Parathyroid adenoma (tissue), 2 donors: ENCODE data around the gene LAT.

ENCODE experiments used
- H2AFZ ChIP-seq: fragments of 300-600 bp; sonication (generic); one replicate; pipeline ENCODE4 v1.7.0; 2017; ENCODE audit warnings: antibody characterized with exemption, mild to moderate bottlenecking
- H3K27ac ChIP-seq: fragments of 300-600 bp; sonication (generic); one replicate; pipeline ENCODE4 v1.7.0; 2017
- H3K27me3 ChIP-seq: fragments of 300-600 bp; sonication (generic); one replicate; pipeline ENCODE4 v1.7.0; 2017; ENCODE audit warnings: low read length; ENCODE audit not compliant: control insufficient read depth, insufficient read depth
- H3K36me3 ChIP-seq: fragments of 300-600 bp; sonication (generic); one replicate; pipeline ENCODE4 v1.7.0; 2017; ENCODE audit warnings: low read length; ENCODE audit not compliant: control insufficient read depth, insufficient read depth
- H3K4me1 ChIP-seq: fragments of 300-600 bp; sonication (generic); one replicate; pipeline ENCODE4 v1.7.0; 2017; ENCODE audit warnings: control low read depth
- H3K4me2 ChIP-seq: fragments of 300-600 bp; sonication (generic); one replicate; pipeline ENCODE4 v1.7.0; 2017; ENCODE audit warnings: low read length
- H3K4me3 ChIP-seq: fragments of 300-600 bp; sonication (generic); one replicate; pipeline ENCODE4 v1.7.0; 2017; ENCODE audit warnings: low read depth, low read length
- H3K79me2 ChIP-seq: fragments of 300-600 bp; sonication (generic); one replicate; pipeline ENCODE4 v1.7.0; 2017; ENCODE audit warnings: control low read depth
- H3K9ac ChIP-seq: fragments of 300-600 bp; sonication (generic); one replicate; pipeline ENCODE4 v1.7.0; 2017; ENCODE audit warnings: mild to moderate bottlenecking
- H3K9me3 ChIP-seq: fragments of 300-600 bp; sonication (generic); one replicate; pipeline ENCODE4 v1.7.0; 2017; ENCODE audit warnings: low read length; ENCODE audit not compliant: control insufficient read depth
- TF ChIP-seq, protein P1 (sequence below): fragments of 300-600 bp; sonication (generic); IDR thresholded peaks from one replicate; pipeline ENCODE4 v1.7.0; 2017; ENCODE audit warnings: antibody characterized with exemption, mild to moderate bottlenecking
- donor health status: primary hyperparathyroidism.

The LAT gene

DNA sequence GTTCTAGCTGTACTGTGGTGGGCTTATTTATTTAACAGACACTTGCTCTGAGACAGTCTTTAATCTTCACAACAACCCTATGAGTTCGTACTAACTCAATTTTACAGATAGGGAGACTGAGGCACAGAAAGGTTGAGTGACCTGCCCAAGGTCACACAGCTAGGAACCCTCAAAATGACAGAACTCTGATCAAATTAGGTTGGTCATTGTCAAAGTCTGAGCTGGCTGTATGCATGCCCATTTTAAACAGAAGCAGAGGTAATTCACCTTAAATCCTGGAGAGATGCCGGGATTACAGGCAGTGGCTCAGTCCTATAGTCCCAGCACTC is 24.9 kb downstream of the LAT start:
- H3K9me3 ChIP-seq = no peaks in the 10 kb centered on the region
- no peak overlapping the region for H3K9ac ChIP-seq
- H3K27ac ChIP-seq = no peak overlapping the region
- H3K4me2 ChIP-seq = no peak overlapping the region
- H3K36me3 ChIP-seq = no peaks in the 10 kb centered on the region
- no peak overlapping the region for H2AFZ ChIP-seq
- TF ChIP-seq, protein P1, sequence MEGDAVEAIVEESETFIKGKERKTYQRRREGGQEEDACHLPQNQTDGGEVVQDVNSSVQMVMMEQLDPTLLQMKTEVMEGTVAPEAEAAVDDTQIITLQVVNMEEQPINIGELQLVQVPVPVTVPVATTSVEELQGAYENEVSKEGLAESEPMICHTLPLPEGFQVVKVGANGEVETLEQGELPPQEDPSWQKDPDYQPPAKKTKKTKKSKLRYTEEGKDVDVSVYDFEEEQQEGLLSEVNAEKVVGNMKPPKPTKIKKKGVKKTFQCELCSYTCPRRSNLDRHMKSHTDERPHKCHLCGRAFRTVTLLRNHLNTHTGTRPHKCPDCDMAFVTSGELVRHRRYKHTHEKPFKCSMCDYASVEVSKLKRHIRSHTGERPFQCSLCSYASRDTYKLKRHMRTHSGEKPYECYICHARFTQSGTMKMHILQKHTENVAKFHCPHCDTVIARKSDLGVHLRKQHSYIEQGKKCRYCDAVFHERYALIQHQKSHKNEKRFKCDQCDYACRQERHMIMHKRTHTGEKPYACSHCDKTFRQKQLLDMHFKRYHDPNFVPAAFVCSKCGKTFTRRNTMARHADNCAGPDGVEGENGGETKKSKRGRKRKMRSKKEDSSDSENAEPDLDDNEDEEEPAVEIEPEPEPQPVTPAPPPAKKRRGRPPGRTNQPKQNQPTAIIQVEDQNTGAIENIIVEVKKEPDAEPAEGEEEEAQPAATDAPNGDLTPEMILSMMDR = no peak
- no peaks in the 10 kb centered on the region for H3K27me3 ChIP-seq
- H3K79me2 ChIP-seq = no peaks in the 10 kb centered on the region
- H3K4me3 ChIP-seq = no peak overlapping the region
- no peaks in the 10 kb centered on the region for H3K4me1 ChIP-seq

DNA sequence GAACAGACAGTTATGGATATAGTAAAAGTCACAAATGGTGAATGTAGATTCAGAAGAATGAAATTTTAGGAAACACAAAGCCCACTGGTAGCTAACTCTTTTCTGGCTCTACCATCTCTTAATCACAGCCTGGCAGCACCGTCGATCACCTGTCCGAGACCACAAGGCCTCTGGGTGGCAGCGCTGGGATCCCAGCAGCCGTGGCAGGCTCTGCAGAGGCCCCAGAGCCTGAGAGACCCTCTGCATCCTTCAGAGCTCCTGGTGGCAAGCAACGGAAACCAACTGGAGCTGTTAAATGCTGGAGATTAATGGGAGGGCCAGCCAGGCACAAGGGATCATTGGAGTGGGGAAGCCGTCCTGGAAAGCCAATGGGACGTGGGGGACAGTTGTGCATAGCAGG is 26.3 kb downstream of the LAT start:
- no peak overlapping the region for H3K9ac ChIP-seq
- H3K36me3 ChIP-seq = no peaks in the 10 kb centered on the region
- H2AFZ ChIP-seq = no peak overlapping the region
- no peak overlapping the region for H3K4me3 ChIP-seq
- H3K27me3 ChIP-seq = no peaks in the 10 kb centered on the region
- TF ChIP-seq, protein P1 = no peak
- H3K79me2 ChIP-seq = no peaks in the 10 kb centered on the region
- H3K9me3 ChIP-seq = no peaks in the 10 kb centered on the region
- H3K4me1 ChIP-seq = no peaks in the 10 kb centered on the region
- no peak overlapping the region for H3K27ac ChIP-seq
- H3K4me2 ChIP-seq = no peak overlapping the region

DNA sequence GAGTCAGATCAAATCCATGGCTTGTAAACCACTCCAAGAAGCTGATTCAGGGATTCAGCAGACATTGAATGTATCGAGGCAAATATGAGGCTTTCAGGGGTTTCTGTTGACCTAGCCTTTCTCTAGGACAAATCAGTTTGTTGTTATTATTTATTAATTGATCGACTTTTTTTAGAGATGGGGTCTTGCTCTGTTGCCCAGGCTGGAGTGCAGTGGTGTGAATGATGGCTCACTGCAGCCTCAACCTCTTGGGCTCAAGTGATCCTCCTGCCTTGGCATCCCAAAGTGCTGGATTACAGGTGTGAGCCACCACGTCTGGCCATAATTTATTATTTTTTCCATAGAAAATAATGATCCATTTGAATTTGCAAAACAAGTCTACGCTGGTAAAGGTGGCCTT is 27.0 kb downstream of the LAT start:
- no peak overlapping the region for H3K4me3 ChIP-seq
- H3K79me2 ChIP-seq = no peaks in the 10 kb centered on the region
- H2AFZ ChIP-seq = no peak overlapping the region
- H3K9me3 ChIP-seq = no peaks in the 10 kb centered on the region
- H3K27me3 ChIP-seq = no peaks in the 10 kb centered on the region
- H3K36me3 ChIP-seq = no peaks in the 10 kb centered on the region
- H3K27ac ChIP-seq = no peak overlapping the region
- TF ChIP-seq, protein P1 = no peak
- H3K4me1 ChIP-seq = no peaks in the 10 kb centered on the region
- H3K4me2 ChIP-seq = no peak overlapping the region
- no peak overlapping the region for H3K9ac ChIP-seq

DNA sequence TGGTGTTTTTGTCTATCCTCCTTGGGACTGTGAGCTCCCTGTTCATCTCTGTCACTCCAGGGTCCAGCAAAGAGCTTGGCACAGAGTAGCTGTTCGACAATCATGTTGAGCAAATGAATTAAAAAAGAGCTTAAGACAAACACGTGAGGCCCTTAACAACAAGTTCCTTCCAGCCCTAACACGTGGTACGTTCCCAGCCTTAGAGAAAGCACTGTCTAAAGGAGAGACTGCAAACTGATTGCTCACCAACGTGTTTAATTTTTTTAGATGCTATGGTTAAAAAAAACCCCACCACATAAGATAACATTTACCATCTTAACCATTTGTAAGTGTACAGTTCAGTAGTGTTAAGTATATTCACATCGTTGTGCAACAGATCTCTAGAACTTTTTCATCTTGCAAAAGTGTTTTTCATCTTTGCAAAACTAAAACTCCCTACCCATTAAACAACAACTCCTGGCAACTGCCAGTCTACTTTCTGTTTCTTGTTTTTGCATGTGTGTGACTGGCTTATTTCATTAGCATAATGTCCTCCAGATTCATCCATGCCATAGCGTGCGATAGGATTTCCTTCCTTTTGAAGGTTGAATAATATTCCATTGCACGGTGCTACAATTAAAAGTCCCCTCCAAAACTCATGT is 28.2 kb downstream of the LAT start:
- TF ChIP-seq, protein P1 = no peak
- H3K27ac ChIP-seq = no peak overlapping the region

DNA sequence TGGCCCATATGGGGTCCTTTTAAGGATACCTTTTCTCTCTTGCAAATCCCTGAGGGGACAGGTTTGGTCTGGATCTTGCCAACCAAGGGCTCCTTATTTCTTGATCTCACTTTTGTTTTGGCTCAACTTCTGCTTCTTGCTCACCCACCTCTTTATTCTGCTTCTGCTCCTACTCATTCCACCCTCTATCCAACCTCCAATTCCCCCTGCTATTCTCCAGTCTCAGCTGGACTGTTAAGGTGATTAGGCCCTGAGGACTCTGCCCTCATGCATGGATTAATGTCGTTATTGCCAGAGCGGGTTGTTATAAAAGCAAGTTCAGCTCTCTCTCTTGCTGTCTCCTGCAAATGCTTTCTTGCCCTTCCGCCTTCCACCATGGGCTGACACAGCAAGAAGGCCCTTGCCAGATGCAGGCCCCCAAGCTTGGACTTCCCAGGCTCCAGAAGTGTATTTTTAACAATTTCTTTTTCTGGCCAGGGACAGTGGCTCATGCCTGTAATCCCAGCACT is 29.8 kb downstream of the LAT start:
- no peaks in the 10 kb centered on the region for H3K27me3 ChIP-seq
- no peaks in the 10 kb centered on the region for H3K9me3 ChIP-seq
- no peak overlapping the region for H3K9ac ChIP-seq
- no peaks in the 10 kb centered on the region for H3K36me3 ChIP-seq
- H3K27ac ChIP-seq = no peak overlapping the region
- no peaks in the 10 kb centered on the region for H3K79me2 ChIP-seq
- TF ChIP-seq, protein P1 = no peak
- H3K4me1 ChIP-seq = no peaks in the 10 kb centered on the region
- H3K4me3 ChIP-seq = no peak overlapping the region
- no peak overlapping the region for H2AFZ ChIP-seq
- no peak overlapping the region for H3K4me2 ChIP-seq

More for the DNA sequence above, 28.2 kb downstream of the LAT start:
- H3K36me3 ChIP-seq = no peaks in the 10 kb centered on the region
- no peak overlapping the region for H2AFZ ChIP-seq
- H3K79me2 ChIP-seq = no peaks in the 10 kb centered on the region
- H3K4me1 ChIP-seq = no peaks in the 10 kb centered on the region
- no peaks in the 10 kb centered on the region for H3K9me3 ChIP-seq
- H3K27me3 ChIP-seq = no peaks in the 10 kb centered on the region
- H3K4me3 ChIP-seq = no peak overlapping the region
- no peak overlapping the region for H3K4me2 ChIP-seq
- H3K9ac ChIP-seq = no peak overlapping the region
